Upper lobe of right lung (tissue), 1 donor: Measurements from ENCODE around the gene CDC42EP2. TPM values are rescaled to one million over a fixed set of nuclear protein-coding genes. Genes with fewer than 3 reads are reported as not detected.

Source experiments
- ATAC-seq: fragments of 200-7000 bp; cut with Tn5 transposase; one replicate; pipeline ENCODE4 v1.9.1; 2020; ENCODE audit warnings: mild to moderate bottlenecking, moderate library complexity
- DNase-seq: peaks from one replicate; pipeline ENCODE4 v3.0.0-alpha.2; 2020
- H3K27ac ChIP-seq: fragments of 200-600 bp; one replicate; pipeline ENCODE4 v1.8.0; 2022
- H3K27me3 ChIP-seq: fragments of 200-600 bp; one replicate; pipeline ENCODE4 v1.8.0; 2022; ENCODE audit warnings: mild to moderate bottlenecking
- H3K36me3 ChIP-seq: fragments of 200-600 bp; one replicate; pipeline ENCODE4 v1.8.0; 2022
- H3K4me1 ChIP-seq: fragments of 200-600 bp; one replicate; pipeline ENCODE4 v1.8.0; 2022
- H3K4me3 ChIP-seq: fragments of 200-600 bp; one replicate; pipeline ENCODE4 v1.8.0; 2022; ENCODE audit warnings: mild to moderate bottlenecking
- H3K9me3 ChIP-seq: fragments of 200-600 bp; one replicate; pipeline ENCODE4 v1.8.0; 2022
- CTCF ChIP-seq: fragments of 200-600 bp; IDR thresholded peaks from one replicate; pipeline ENCODE4 v1.8.0; 2022; ENCODE audit warnings: antibody characterized with exemption
- intact Hi-C: fragments of 100-400 bp; cut with DNase I; formaldehyde crosslinking; loops from one replicate; pipeline ENCODE4 v1.11.0; 2022
- total RNA-seq: library from RNA; stranded (reverse); fragmentation: NEBNext Ultra II Directional; extraction: Animal tissue kit (Norgen Biotek cat#: 25700); gene quantifications from one replicate; pipeline ENCODE4 v1.2.1, GENCODE V29; 2021
- donor health status: DM: no; HTN: yes; CAD: no; lungs with severe emphysema.

CDC42EP2 gene
- total RNA-seq, 1 donor from 2014 or later, result 27.5 TPM

GRCh38 chr11:65278356-65278755 lies 36.3 kb upstream of the CDC42EP2 start:
- Histone ChIP-seq H3K9me3 (no peaks in the 10 kb centered on the region), H3K27me3 (no peaks in the 10 kb centered on the region), H3K36me3 (peaks cover 24% of the 10 kb centered on the region), H3K4me1 (peaks cover 13% of the 10 kb centered on the region), H3K4me3 (no peak overlapping the region), H3K27ac (no peak overlapping the region)
- ATAC-seq (no peak), DNase-seq (no peak)
- intact Hi-C loops, result loop anchor here (5.0 kb wide), 1 partner anchor 49 kb away; no protein-coding TSS in a partner anchor
- no peak for TF ChIP-seq CTCF

GRCh38 chr11:65279279-65279678 lies 35.4 kb upstream of the CDC42EP2 start:
- Histone ChIP-seq H3K4me3 (no peak overlapping the region), H3K9me3 (no peaks in the 10 kb centered on the region), H3K27me3 (no peaks in the 10 kb centered on the region), H3K4me1 (peaks cover 13% of the 10 kb centered on the region), H3K36me3 (peaks cover 24% of the 10 kb centered on the region), H3K27ac (peak overlapping the region; percentile 38)
- no peak for TF ChIP-seq CTCF
- DNase-seq, result peak; percentile 2
- no peak for ATAC-seq
- intact Hi-C loops, result loop anchor here (5.0 kb wide), 1 partner anchor 48 kb away; no protein-coding TSS in a partner anchor

- DNase-seq (no peak), ATAC-seq (peak; percentile 39)
- TF ChIP-seq CTCF, result no peak
- intact Hi-C loops, result loop anchor here (5.0 kb wide), 1 partner anchor 47 kb away; no protein-coding TSS in a partner anchor
- Histone ChIP-seq H3K27me3 (no peaks in the 10 kb centered on the region), H3K4me3 (no peak overlapping the region), H3K27ac (peak overlapping the region; percentile 38), H3K36me3 (peaks cover 24% of the 10 kb centered on the region), H3K4me1 (peaks cover 9% of the 10 kb centered on the region), H3K9me3 (no peaks in the 10 kb centered on the region)
Measured at GRCh38 chr11:65279741-65280440, 34.8 kb upstream of the CDC42EP2 start.

GRCh38 chr11:65280646-65281045 lies 34.0 kb upstream of the CDC42EP2 start:
- ATAC-seq (no peak), DNase-seq (peak; percentile 2)
- Histone ChIP-seq H3K27me3 (no peaks in the 10 kb centered on the region), H3K4me3 (no peak overlapping the region), H3K27ac (no peak overlapping the region), H3K4me1 (peaks cover 8% of the 10 kb centered on the region), H3K9me3 (no peaks in the 10 kb centered on the region), H3K36me3 (peaks cover 24% of the 10 kb centered on the region)
- intact Hi-C loops, result no loop called here
- no peak for TF ChIP-seq CTCF

GRCh38 chr11:65286686-65287085 lies 28.0 kb upstream of the CDC42EP2 start:
- DNase-seq, result no peak
- Histone ChIP-seq H3K9me3 (no peaks in the 10 kb centered on the region), H3K4me3 (no peak overlapping the region), H3K4me1 (peaks cover 26% of the 10 kb centered on the region), H3K27ac (no peak overlapping the region), H3K27me3 (no peaks in the 10 kb centered on the region), H3K36me3 (peaks cover 25% of the 10 kb centered on the region)
- no peak for ATAC-seq
- no peak for TF ChIP-seq CTCF
- intact Hi-C loops, result no loop called here
